Parathyroid adenoma (tissue), 2 donors: ENCODE data around the gene TPSD1.
"Not testable (repeated sequence)": the region's sequence is repeated elsewhere in the genome, so short reads cannot be mapped to it uniquely, and the experiment has no call there.

ENCODE experiments used
- H2AFZ ChIP-seq: fragments of 300-600 bp; sonication (generic); one replicate; pipeline ENCODE4 v1.7.0; 2017; ENCODE audit warnings: antibody characterized with exemption, mild to moderate bottlenecking
- H3K27ac ChIP-seq: fragments of 300-600 bp; sonication (generic); one replicate; pipeline ENCODE4 v1.7.0; 2017
- H3K27me3 ChIP-seq: fragments of 300-600 bp; sonication (generic); one replicate; pipeline ENCODE4 v1.7.0; 2017; ENCODE audit warnings: low read length; ENCODE audit not compliant: control insufficient read depth, insufficient read depth
- H3K36me3 ChIP-seq: fragments of 300-600 bp; sonication (generic); one replicate; pipeline ENCODE4 v1.7.0; 2017; ENCODE audit warnings: low read length; ENCODE audit not compliant: control insufficient read depth, insufficient read depth
- H3K4me1 ChIP-seq: fragments of 300-600 bp; sonication (generic); one replicate; pipeline ENCODE4 v1.7.0; 2017; ENCODE audit warnings: control low read depth
- H3K4me2 ChIP-seq: fragments of 300-600 bp; sonication (generic); one replicate; pipeline ENCODE4 v1.7.0; 2017; ENCODE audit warnings: low read length
- H3K4me3 ChIP-seq: fragments of 300-600 bp; sonication (generic); one replicate; pipeline ENCODE4 v1.7.0; 2017; ENCODE audit warnings: low read depth, low read length
- H3K79me2 ChIP-seq: fragments of 300-600 bp; sonication (generic); one replicate; pipeline ENCODE4 v1.7.0; 2017; ENCODE audit warnings: control low read depth
- H3K9ac ChIP-seq: fragments of 300-600 bp; sonication (generic); one replicate; pipeline ENCODE4 v1.7.0; 2017; ENCODE audit warnings: mild to moderate bottlenecking
- H3K9me3 ChIP-seq: fragments of 300-600 bp; sonication (generic); one replicate; pipeline ENCODE4 v1.7.0; 2017; ENCODE audit warnings: low read length; ENCODE audit not compliant: control insufficient read depth
- CTCF ChIP-seq: fragments of 300-600 bp; sonication (generic); IDR thresholded peaks from one replicate; pipeline ENCODE4 v1.7.0; 2017; ENCODE audit warnings: antibody characterized with exemption, mild to moderate bottlenecking
- donor health status: primary hyperparathyroidism.

TPSD1 gene

GRCh38 chr16:1289477-1289866, 33.6 kb downstream of the TPSD1 start:
- no peaks in the 10 kb centered on the region for H3K27me3 ChIP-seq

GRCh38 chr16:1290063-1290501, 34.2 kb downstream of the TPSD1 start:
- no peak overlapping the region for H2AFZ ChIP-seq
- no peaks in the 10 kb centered on the region for H3K27me3 ChIP-seq
- no peaks in the 10 kb centered on the region for H3K9me3 ChIP-seq
- no peak overlapping the region for H3K4me3 ChIP-seq
- H3K9ac ChIP-seq: no peak overlapping the region
- no peak overlapping the region for H3K4me2 ChIP-seq
- H3K36me3 ChIP-seq: no peaks in the 10 kb centered on the region
- no peaks in the 10 kb centered on the region for H3K79me2 ChIP-seq
- TF ChIP-seq CTCF: no peak
- H3K4me1 ChIP-seq: peaks cover 3% of the 10 kb centered on the region
- no peak overlapping the region for H3K27ac ChIP-seq

More at GRCh38 chr16:1289477-1289866, 33.6 kb downstream of the TPSD1 start:
- Histone ChIP-seq H3K36me3 (no peaks in the 10 kb centered on the region), H2AFZ (no peak overlapping the region), H3K9me3 (no peaks in the 10 kb centered on the region), H3K9ac (no peak overlapping the region), H3K4me3 (no peak overlapping the region), H3K27ac (no peak overlapping the region), H3K4me2 (no peak overlapping the region), H3K4me1 (peaks cover 3% of the 10 kb centered on the region), H3K79me2 (no peaks in the 10 kb centered on the region)
- TF ChIP-seq CTCF: no peak

- no peak for TF ChIP-seq CTCF
- Histone ChIP-seq H3K27ac (no peak overlapping the region), H2AFZ (no peak overlapping the region), H3K4me3 (no peak overlapping the region), H3K9ac (no peak overlapping the region), H3K4me2 (no peak overlapping the region), H3K4me1 (peaks cover 3% of the 10 kb centered on the region), H3K27me3 (no peaks in the 10 kb centered on the region), H3K9me3 (no peaks in the 10 kb centered on the region), H3K79me2 (no peaks in the 10 kb centered on the region), H3K36me3 (no peaks in the 10 kb centered on the region)
Measured at GRCh38 chr16:1290860-1291575, 35.1 kb downstream of the TPSD1 start.

- no peak overlapping the region for H3K27ac ChIP-seq
- TF ChIP-seq CTCF: no peak
- H3K36me3 ChIP-seq: no peaks in the 10 kb centered on the region
- no peak overlapping the region for H2AFZ ChIP-seq
- H3K27me3 ChIP-seq: no peaks in the 10 kb centered on the region
- H3K4me2 ChIP-seq: no peak overlapping the region
- no peak overlapping the region for H3K9ac ChIP-seq
- peaks cover 4% of the 10 kb centered on the region for H3K4me1 ChIP-seq
- no peaks in the 10 kb centered on the region for H3K9me3 ChIP-seq
- no peaks in the 10 kb centered on the region for H3K79me2 ChIP-seq
- no peak overlapping the region for H3K4me3 ChIP-seq
Measured at GRCh38 chr16:1291576-1291974, 35.7 kb downstream of the TPSD1 start.

GRCh38 chr16:1292208-1292607, 36.3 kb downstream of the TPSD1 start:
- H3K79me2 ChIP-seq, H3K4me1 ChIP-seq, H3K9me3 ChIP-seq, H3K36me3 ChIP-seq, H3K27me3 ChIP-seq, H3K9ac ChIP-seq, H3K4me3 ChIP-seq, H2AFZ ChIP-seq, H3K4me2 ChIP-seq, H3K27ac ChIP-seq: not testable (repeated sequence)

- H3K27ac ChIP-seq, H3K4me2 ChIP-seq, H3K79me2 ChIP-seq, H3K9me3 ChIP-seq, H3K36me3 ChIP-seq, H3K27me3 ChIP-seq, H3K9ac ChIP-seq, H3K4me3 ChIP-seq, H2AFZ ChIP-seq: not testable (repeated sequence)
- H3K4me1 ChIP-seq: peaks cover 14% of the 10 kb centered on the region
Measured at GRCh38 chr16:1292808-1293207, 36.9 kb downstream of the TPSD1 start.
